Bone marrow (tissue), 2 donors: ENCODE measurements around the gene DBF4B.

Experiments
- DNase-seq, 2 donors: peaks; one replicate each; lab custom pipeline; 2025; lab: John Stamatoyannopoulos, UW

DBF4B gene

DNA sequence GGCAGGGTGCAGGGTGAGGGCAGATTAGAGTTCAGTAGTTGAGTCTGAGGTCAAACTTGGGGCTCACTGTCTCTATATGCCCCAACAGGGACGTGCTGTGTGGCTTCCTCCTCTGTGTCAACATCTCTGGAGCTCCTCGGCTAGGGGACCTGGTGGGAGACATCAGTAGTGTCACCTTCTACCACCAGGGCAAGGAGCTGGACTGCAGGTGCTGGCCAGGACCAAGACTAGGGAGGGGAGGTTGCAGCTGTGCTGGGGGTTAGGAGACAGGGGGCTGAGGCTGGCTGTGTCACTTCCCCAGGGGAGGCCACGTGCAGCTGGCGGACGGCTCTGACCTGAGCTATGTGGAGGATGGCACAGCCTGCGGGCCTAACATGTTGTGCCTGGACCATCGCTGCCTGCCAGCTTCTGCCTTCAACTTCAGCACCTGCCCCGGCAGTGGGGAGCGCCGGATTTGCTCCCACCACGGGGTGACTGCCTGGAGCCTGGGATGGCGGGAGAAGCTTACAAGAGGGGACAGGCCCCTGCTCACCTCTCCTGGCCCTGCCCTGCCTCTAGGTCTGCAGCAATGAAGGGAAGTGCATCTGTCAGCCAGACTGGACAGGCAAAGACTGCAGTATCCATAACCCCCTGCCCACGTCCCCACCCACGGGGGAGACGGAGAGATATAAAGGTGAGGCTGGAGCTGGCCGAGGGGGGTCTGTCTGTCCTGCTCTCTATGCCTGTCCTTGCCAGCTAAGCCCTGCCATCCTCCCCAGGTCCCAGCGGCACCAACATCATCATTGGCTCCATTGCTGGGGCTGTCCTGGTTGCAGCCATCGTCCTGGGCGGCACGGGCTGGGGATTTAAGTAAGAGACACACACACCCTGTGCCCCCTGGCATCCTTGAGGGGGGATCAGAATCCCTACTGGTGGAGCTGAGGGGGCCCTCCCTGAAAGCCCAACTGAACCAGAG lies 69.2 kb downstream of the DBF4B start:
- no peak for DNase-seq

DNA sequence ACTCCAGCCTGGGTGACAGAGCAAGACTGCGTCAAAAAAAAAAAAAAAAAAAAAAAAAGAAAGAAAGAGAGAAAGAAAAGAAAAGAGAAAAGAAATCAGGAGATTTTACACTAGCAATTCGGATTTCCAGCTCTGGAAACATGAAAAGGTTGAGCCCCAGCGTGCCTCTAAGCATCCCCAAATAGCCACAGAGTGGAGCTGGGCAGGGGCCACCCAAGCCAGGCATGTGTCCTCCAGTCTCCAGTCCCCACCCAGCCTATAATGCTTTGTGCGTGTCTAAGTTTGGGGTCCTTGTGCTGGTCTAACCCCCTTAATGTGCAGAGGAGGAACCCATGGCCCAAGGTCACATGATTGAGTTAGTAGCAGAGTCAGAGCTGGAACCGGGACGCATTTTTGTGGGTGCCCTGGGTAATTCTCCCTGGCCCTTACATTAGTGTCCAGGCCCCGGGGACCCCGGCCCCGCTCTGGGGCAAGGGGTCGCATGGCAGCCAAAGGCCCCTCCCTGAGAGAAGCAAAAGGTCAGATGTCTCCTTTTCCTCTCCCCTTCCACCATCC lies 70.3 kb downstream of the DBF4B start:
- DNase-seq = peak in 1 of 2 donors; percentile 37

DNA sequence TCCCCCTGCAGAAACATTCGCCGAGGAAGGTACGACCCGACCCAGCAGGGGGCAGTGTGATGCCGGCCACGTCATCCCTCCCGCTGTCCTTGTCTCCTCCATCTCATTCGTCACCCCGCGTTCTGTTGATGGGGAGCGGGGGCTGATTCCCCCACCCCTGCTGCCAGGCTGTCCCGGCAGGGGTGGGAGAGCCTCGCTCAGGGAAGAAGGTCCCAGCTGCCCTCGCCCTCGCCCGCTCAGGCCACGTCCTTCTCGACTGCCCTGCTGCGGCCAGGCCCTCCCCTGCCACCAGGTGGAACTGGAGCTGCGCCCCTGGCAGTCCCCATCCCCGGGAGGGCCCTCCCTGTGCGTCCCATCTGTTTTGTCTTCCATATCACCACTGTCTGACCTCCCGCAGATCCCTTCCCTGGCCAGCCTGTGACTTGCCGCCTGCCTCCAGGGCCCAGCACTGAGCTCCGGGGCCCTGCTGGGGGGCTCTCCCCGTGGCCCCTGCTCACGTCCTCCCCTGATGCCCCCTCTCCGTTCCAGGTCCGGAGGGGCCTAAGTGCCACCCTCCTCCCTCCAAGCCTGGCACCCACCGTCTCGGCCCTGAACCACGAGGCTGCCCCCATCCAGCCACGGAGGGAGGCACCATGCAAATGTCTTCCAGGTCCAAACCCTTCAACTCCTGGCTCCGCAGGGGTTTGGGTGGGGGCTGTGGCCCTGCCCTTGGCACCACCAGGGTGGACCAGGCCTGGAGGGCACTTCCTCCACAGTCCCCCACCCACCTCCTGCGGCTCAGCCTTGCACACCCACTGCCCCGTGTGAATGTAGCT lies 71.0 kb downstream of the DBF4B start:
- DNase-seq = peak; percentile 71 to 78

DNA sequence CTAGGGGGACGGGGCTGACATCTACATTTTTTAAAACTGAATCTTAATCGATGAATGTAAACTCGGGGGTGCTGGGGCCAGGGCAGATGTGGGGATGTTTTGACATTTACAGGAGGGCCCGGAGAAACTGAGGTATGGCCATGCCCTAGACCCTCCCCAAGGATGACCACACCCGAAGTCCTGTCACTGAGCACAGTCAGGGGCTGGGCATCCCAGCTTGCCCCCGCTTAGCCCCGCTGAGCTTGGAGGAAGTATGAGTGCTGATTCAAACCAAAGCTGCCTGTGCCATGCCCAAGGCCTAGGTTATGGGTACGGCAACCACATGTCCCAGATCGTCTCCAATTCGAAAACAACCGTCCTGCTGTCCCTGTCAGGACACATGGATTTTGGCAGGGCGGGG lies 71.7 kb downstream of the DBF4B start:
- DNase-seq = no peak

DNA sequence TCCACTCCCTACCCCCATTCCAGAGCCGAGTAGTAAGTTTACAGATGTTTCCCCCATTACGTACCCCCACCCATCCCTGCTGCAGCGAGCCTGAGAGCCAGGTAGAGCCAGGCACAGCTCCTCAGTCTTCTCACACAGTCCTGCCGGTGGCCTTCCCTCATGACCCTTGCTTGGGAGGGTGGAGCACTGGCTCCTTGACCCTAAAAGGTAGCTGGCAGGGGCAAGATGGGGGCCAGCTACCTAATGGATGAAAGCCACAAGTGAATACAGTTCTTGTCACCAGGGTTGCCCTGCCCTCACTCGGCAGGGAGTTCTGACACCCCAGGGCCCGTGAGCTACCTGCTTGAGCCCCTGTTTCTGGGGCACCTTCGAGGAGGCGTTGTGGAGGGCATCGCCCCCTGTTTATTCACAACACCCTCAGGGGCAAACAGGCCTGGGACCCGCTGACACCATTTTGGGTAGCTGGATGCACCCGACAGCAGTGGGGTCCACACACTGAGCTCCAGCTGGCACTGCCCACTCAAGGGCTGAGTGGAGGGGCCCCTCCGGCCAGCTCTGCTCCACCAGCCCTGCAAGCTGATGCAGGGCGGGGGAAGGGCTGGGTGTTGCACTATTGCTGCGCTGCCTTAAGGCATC lies 72.5 kb downstream of the DBF4B start:
- no peak for DNase-seq

DNA sequence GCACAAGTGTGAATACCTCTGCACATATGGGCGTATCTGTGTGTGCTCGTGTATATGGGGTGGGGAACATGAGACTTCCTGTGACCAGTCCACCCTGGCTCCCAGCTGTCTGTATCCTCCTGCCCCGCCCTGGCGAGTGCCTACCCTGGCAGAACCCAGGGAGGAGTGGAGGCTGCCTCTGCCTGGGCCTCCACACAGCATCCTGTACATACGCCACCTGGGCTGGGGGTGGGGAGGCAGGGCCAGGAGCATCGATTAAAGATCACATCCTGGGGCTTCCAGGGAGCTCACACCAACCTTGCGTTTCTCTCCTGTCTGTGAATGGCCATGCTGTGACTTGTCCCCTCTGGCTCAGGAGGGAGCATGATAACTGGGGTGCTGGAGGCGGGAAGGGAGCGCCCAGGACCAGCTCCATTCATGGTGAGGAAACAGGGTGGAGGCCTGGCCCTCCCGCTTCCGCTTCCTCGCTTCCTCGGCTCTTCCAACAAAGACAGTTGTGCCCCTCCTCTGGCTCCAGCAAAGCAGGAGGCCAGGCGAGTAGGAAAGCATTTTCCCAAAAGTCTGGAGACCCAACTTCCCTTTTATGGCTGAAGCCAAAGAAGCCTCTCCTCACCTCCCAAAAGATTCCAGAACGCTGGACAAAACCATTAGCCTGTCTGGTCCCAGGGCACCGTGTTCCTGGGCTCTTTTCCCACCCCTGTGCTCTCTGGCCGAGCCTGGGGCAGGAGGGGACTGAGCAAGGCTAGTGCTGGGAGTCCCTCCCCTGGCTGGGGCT lies 73.3 kb downstream of the DBF4B start:
- no peak for DNase-seq

DNA sequence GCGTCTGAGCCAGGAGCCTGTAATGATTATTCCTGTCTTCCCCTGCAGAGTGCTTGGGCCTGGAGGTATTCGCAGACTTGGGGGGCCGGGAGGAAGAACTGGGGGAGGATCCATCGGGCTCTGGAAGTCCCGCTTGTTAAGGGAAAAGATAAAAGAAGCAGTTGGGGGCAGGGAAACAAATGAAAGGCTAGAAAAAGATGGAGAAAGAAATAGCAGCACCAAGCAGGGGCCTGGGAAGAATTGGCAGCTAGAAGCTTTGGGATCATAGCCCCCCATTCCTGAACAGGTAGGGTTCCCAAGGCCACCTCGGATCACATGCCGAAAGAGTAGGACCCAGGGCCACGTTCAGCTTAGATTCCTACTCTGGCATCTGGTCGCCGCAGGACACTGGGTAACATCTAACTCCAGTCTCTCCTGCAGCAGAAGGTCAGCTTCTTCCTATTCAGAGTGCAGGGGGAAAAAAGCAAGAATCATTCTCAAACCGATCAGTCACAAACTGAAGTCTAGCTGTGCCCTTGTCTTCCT lies 73.9 kb downstream of the DBF4B start:
- no peak for DNase-seq

DNA sequence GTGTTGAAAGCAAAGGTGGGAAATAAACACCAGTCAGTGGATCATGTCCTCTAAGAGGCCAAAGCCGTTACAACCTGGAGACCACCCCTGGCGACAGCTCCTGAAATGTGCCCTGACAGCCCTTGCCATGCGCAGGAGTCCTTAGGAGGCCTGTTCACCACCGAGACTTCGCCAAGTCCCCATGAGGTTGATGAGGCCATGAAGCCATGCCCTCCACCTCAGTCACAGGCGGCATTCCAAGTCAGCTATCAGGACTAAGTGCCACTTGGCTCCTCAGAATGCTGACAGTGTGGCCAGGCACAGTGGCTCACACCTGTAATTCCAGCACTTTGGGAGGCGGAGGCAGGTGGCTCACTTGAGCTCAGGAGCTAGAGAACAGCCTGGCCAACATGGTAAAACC lies 77.5 kb downstream of the DBF4B start:
- no peak for DNase-seq

DNA sequence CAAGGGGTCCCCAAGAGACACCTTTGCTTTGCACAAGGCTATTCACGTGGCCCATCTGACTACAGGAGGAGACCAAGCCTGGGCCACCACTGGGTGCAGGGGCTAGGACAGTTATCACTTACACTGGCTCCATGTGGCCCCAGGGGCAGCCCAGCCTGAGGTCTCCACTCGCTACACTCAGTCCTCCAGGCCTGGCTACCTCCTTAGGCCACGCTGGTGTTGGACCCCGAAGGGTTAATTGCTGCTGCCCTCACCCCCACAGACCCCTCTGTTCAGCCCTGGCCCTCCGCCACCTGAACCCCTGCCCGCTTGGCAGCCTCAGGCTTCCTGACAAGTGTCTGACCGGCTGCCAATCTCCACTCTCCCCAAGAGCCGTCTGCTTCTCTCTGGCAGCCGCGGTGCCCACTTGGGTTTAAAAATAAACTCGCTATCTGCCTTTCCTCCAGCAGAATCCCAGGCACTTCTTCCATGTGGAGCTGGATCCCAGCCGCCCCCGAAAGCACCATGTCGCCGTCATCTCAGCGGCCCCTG lies 78.2 kb downstream of the DBF4B start:
- no peak for DNase-seq

DNA sequence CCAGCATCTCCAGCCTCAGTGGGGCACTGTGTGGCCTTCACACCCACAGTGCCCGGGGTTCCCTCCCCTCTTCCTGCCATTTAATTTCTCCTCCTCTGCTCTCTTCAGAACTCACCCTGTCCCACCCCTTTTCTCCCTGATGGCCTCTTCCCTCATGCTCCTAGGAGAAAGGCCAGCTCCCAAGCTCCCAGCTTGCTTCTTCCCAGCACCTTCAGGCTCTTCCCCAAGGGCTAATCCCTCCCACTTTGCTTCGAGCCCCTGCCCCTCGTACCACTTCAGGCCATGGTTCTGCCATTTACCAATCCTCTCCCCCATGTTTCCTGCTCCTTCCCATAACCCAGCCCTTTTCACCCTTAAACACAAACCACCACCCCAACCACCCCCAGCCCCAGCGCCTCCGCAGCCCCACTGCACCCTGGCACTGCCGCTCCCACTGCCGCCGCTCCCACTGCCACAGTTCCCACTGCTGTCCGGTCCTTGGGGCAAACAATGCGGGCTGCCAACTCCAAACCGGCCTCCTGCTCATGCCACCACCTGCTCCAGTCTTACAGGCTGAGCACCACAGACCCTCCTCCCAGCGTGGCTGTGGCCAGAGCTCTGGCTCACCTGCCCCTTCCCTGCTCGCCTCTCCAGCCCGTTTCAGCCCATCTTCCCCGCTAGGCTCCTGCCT lies 78.9 kb downstream of the DBF4B start:
- DNase-seq = no peak

DNA sequence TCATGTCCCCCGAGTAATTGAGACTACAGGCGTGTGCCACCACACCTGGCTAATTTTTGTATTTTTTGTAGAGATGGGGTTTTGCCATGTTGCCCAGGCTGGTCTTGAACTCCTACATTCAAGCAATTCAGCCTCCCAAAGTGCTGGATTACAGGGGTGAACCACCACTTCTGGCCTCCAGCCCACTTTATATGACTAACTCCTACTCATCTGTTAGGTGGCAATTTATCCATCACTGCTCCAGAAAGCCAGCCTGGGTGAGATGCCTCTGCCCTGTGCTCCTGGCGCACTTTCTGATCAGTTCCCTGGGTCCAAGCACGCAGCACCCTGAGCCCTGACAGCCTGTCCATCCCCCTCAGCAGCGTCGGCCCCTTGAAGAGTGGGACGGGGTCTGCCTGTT lies 79.7 kb downstream of the DBF4B start:
- DNase-seq = no peak

DNA sequence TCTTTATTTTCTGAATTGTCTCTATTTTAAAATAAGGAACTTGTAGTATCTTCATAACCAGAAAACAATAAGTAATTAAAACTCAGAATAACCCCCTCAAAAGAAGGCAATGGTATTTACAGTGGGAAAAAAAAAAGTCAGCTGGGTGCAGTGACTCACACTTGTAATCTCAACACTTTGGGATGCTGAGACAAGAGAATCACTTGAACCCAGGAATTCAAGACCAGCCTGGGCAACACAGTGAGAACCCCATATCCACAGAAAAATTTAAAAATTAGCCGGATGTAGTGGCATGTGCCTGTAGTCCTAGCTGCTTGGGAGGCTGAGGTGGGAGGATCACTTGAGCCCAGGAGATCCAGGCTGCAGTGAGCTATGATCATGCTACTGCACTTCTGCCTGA lies 83.8 kb downstream of the DBF4B start:
- no peak for DNase-seq

DNA sequence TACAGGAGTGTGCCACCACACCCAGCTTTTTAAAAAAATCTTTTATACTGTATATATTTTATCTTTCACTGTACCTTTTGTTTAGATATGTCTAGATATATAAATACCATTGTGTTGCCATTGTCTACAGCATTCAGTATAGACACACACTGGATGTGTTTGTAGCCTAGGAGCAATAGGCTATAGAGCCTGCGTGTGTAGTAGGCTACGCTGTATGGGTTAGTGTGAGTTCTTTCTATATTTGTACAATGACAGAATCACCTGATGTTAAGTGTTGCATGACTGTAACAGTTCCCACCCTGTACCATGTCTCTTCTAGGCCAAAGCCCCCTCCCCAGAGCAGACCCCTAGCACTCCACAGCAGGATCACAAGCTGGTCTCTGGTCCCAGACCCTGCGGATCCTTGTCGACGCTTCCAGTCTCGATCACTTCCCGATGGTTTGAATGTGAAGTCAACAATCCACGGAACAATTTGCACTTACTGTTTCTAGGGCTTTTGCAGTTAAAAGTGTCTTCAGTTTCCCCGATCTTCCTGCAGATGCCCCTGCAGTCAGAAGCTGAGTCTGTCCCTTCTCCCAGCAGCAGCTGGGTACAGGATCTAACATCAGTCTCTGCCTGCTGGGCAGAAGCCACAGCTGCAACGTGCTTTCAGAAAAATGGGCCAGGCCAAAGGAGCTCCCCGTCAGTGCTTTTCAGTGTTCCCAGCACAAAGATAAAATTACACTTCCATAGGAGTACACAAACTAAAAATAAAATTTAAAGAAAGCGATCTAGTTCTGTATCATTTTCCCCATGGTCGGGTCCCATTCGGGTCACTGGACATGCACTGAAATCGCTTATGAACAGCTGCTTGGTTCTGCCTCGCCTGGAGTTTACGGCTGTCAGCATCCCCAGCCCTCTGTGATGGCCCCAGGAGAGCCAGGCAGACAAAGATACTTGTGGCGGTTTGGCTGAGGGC lies 85.7 kb downstream of the DBF4B start:
- no peak for DNase-seq

DNA sequence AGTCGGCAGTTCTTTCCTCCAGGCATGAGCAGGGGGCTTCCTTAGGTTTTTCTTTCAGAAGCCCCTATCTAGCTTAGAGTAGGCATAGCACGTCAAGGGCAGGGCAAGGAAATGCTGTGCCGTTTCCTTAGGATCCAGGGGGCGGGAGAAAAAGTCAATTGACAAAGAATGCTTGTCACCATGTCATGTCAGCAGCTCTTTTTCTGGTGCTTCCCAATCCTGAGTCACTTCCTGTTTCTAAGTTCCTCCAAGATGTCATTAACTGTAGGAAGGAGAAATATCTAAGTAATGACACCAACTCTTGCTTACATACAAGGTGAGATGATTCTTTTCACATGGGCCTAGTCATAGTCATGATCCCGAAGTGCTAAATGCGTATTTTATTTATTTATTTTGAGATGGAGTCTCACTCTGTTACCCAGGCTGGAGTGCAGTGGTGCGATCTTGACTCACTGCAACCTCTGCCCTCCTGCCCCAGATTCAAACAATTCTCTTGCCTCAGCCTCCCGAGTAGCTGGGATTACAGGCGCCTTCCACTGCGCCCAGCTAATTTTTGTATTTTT lies 86.5 kb downstream of the DBF4B start:
- DNase-seq = peak in 1 of 2 donors; percentile 63

DNA sequence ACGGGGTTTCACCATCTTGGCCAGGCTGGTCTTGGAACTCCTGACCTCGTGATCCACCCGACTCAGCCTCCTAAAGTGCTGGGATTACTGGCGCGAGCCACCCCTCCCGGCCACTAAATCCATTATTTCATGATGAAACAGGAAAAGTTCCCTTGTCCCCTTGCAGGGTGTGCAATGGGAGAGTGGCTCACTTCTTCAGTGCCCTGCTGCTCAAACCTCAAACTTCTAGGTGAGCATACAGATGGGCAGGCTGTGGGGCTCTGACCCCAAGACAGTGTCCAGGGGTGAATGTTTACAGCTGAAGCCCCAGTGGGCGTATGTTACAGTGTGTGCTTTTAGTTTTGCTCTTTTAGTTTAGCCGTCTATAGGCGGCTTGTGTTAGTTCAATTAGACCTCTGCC lies 87.0 kb downstream of the DBF4B start:
- DNase-seq = no peak

DNA sequence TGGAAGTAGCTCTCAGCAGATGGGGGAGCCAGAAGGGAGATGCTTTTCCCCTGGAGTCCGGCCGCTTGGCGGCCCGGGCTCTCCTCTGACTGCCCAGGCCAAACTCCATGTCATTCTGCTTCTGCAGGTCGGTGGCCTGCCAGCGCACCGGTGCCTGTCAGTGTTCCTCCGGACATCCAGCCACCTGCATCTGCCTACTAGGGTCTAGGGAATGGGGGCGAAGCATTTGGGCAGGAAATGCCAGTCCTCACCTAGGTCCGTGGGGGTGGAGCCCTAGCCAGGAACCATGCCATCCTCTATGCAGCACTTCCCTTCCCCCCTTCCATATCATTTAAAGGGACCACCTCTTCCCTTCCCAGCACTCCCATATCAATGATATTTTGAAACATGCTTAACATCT lies 87.5 kb downstream of the DBF4B start:
- no peak for DNase-seq

DNA sequence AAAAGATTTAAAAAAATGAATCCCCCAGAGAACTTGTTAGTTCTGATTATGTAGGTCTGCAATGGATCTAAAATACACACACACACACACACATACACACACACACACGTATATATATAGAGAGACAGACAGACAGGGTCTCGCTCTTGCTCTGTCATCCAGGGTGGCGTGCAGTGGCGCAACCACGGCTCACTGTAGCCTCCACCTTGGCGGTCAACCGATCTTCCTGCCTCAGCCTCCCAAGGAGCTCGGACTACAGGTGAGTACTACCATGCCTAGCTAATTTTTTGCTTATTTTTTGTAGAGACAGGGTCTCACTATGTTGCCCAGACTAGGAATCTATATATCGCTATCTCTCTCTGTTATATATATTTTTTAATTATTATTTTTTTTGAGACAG lies 88.3 kb downstream of the DBF4B start:
- no peak for DNase-seq

DNA sequence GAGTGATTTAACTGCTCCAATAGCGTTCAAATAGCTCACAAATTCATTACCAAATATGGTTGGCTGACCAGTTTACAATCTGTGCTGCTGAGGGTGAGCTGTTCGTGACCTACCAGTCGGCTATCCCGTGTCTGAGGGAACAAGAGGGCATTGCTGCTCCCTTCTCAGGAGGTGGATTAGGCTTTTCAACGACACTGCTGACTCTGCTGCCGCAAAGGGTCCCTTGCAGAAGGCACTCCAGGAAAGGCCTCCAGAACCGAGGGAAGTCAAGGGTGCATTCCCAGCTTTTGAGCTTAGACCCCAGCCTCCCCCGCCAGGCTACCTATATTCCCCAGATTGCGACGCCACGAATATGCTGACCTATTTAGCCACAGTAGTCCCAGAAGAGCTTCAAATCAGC lies 89.3 kb downstream of the DBF4B start:
- DNase-seq = no peak

DNA sequence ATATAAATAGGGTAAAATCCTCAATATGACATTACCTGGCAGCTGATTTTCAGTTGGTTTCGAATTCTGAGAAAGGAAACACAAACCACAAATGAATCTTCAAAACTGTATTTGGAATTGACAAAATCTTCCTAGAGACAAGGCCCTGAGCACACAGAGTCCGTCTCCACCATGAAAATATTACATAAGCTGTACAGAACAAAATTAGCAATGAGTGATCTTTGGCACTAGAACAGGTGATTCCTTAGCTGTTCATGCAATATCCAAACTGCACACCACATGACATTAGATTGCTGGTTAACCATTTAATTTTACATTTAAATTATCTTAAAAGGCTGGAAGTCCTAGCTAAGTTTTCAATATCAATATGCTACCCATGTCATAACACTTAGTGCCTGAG lies 89.9 kb downstream of the DBF4B start:
- DNase-seq = no peak
